ENCODE data around the gene PDSS2.

PDSS2 gene

DNA sequence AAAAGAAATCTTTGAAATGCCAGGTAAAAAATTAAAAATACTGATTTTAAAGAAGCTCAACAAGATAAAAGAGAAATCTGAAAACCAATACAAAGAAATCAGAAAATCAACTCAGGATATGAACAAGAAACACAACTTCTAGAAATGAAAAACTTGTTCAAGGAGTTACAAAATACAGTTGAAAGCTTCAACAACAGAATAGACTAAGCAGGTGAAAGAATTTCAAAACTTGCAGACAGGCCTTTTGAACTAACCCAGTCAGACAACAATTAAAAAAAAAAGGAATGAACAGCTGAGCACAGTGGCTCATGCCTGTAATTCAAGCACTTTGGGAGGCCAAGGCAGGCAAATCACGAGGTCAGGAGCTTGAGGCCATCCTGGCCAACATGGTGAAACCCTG, 57.8 kb downstream of the PDSS2 start:
- TF ChIP-seq CTCF (IDR thresholded peaks at IDR 0.05), result no peak
- Histone ChIP-seq H3K4me3 (no peak overlapping the region), H3K27ac (no peak overlapping the region)
- DNase-seq (ENCODE audit: low spot score), result no peak

DNA sequence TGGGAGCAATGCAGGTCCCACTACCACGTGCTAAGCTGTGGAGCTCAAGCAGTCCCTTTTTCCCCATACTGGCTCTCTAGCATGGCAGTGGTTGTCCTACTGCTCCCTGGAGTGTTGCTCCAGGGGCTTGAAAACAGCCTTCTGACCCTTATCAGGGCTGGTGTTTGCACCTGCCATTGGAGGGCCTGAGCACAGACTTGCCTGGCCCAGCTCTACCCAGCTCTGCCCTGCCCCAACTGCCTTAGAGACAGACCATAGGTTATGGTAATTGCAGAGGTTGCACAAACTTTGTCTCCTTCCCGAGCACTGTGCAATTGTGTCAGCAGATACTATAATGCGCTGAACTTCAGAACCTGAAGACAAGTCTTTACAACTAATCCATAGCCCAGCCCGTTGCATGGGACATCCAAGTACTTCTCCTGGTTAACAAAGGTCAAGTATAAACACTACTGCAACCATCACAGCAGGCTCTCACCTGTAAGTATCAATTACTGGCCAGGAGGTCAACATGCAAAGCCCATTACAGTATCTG, 58.7 kb downstream of the PDSS2 start:
- Histone ChIP-seq H3K4me3 (no peak overlapping the region), H3K27ac (no peak overlapping the region)
- no peak for DNase-seq (ENCODE audit: low spot score)
- TF ChIP-seq CTCF (IDR thresholded peaks at IDR 0.05), result no peak

GRCh38 chr6:107399935-107400334, 59.4 kb downstream of the PDSS2 start:
- DNase-seq (ENCODE audit: low spot score), result no peak
- no peak overlapping the region for H3K4me3 ChIP-seq
- TF ChIP-seq CTCF (IDR thresholded peaks at IDR 0.05), result no peak
- no peak overlapping the region for H3K27ac ChIP-seq

DNA sequence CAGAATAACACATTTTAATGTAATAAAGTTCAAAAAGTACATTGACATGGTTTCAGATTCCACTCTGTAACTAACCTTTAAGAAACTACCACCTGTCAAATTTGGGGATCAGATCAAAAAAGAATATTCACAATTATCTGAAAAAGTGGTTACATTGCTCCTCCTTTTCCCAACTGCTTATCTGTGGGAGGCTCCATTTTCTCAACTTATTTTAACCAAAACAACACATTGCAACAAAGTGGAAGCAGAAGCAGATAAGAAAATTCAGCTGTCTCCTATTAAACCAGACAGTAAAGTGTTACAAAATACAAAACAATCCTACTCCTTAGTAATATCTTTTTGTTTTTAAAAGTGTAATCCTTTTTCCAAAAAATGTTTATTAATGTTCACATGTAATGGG, 61.4 kb downstream of the PDSS2 start:
- TF ChIP-seq CTCF (IDR thresholded peaks at IDR 0.05), result no peak
- no peak for DNase-seq (ENCODE audit: low spot score)
- H3K4me3 ChIP-seq, result no peak overlapping the region
- H3K27ac ChIP-seq, result no peak overlapping the region

- DNase-seq (ENCODE audit: low spot score), result no peak
- Histone ChIP-seq H3K4me3 (no peak overlapping the region), H3K27ac (no peak overlapping the region)
- no peak for TF ChIP-seq CTCF (IDR thresholded peaks at IDR 0.05)
Observed at GRCh38 chr6:107396211-107396610, 63.2 kb downstream of the PDSS2 start.

- H3K4me3 ChIP-seq, result no peak overlapping the region
- no peak for DNase-seq (ENCODE audit: low spot score)
- TF ChIP-seq CTCF (IDR thresholded peaks at IDR 0.05), result no peak
- H3K27ac ChIP-seq, result no peak overlapping the region
Observed at GRCh38 chr6:107392069-107392468, 67.3 kb downstream of the PDSS2 start.

- no peak for DNase-seq (ENCODE audit: low spot score)
- H3K27ac ChIP-seq, result no peak overlapping the region
- H3K4me3 ChIP-seq, result no peak overlapping the region
- TF ChIP-seq CTCF (IDR thresholded peaks at IDR 0.05), result no peak
Observed at GRCh38 chr6:107390685-107391435, 68.5 kb downstream of the PDSS2 start.
